ENCODE data around the gene EXOC4.

The EXOC4 gene

GRCh38 chr7:133937786-133938185 is 684.9 kb downstream of the EXOC4 start:
- TF ChIP-seq CTCF (IDR thresholded peaks at IDR 0.05; ENCODE audit: control extremely low read depth, extremely low read depth, low read depth, missing control alignments) = no peak
- no peak for DNase-seq (ENCODE audit: extremely low spot score)
- ChIA-PET CTCF (interaction anchor here (0.9 kb wide), 1 partner anchor 8 kb away, joined by 4 read pairs; no protein-coding TSS in a partner anchor), POLR2A (no interaction called here)

GRCh38 chr7:133940368-133940767 is 687.5 kb downstream of the EXOC4 start:
- TF ChIP-seq CTCF (IDR thresholded peaks at IDR 0.05; ENCODE audit: control extremely low read depth, extremely low read depth, low read depth, missing control alignments) = no peak
- no peak for DNase-seq (ENCODE audit: extremely low spot score)
- ChIA-PET CTCF (no interaction called here), POLR2A (no interaction called here)

DNA sequence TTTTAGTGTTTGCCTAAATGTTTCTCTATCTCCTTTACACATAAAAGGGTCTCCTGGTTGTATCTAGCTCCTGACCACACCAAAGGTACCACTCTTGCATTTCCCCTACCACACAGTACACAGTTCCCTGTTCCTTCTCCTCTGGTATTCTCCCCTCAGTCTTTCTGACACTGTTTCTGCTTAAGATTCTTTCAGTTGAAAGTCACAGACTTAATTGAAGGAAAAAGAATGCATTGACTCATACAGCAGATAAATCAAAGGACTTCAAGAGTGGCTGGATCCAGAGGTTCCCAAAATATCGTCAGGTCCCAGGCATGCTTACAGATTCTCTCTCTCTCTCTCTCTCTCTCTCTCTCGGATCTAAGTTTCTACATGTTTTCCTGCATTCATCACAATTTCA is 688.6 kb downstream of the EXOC4 start:
- POLR2A ChIA-PET = no interaction called here
- no peak for DNase-seq (ENCODE audit: extremely low spot score)
- no peak for TF ChIP-seq CTCF (IDR thresholded peaks at IDR 0.05; ENCODE audit: control extremely low read depth, extremely low read depth, low read depth, missing control alignments)
- CTCF ChIA-PET = no interaction called here

GRCh38 chr7:133945497-133945896 is 692.6 kb downstream of the EXOC4 start:
- CTCF ChIA-PET = interaction anchor here (1.3 to 2.7 kb wide), 2 partner anchors 11 to 36 kb away, joined by 3 to 7 read pairs; no protein-coding TSS in a partner anchor
- POLR2A ChIA-PET = no interaction called here
- no peak for DNase-seq (ENCODE audit: extremely low spot score)
- no peak for TF ChIP-seq CTCF (IDR thresholded peaks at IDR 0.05; ENCODE audit: control extremely low read depth, extremely low read depth, low read depth, missing control alignments)

DNA sequence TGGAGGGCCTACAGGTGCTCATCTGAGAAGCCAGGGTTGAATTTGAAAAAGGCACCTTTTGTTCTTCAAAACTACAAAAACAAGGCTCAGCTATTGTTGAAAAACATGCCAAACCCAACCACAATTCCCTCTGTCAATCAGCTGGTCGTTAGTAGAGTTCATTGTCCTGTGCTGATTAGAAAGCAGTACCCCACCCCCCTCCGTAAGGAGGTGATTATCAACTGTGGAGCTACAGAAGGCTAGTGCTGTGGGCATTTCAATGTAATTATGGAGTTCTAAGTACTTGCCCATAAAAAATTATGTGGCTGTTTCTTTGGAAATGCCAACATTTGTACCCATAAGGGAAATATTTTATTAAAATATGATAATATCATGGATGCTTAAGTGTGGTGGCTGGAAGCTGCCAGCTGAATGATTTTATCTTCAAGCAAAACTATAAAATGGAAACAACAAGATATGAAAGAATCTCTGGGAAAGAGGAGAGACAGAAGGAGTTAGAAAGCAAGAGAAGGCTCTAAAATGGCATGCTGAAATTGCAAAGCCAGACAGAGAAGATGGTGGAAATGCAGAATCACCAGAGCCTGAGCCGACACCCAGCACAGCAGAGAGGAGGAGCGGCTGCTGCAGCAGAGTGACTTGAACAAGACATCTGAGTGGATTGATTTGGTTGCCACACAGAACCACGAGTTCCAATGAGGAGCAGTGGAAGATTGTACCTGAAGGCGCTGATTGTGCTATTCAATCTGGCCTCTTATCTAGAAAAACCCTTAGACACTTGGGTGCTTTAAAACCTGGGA is 694.8 kb downstream of the EXOC4 start:
- DNase-seq (ENCODE audit: extremely low spot score) = no peak
- TF ChIP-seq CTCF (IDR thresholded peaks at IDR 0.05; ENCODE audit: control extremely low read depth, extremely low read depth, low read depth, missing control alignments) = no peak
- ChIA-PET CTCF (interaction anchor here (1.3 kb wide), 1 partner anchor 14 kb away, joined by 3 read pairs; no protein-coding TSS in a partner anchor), POLR2A (no interaction called here)

DNA sequence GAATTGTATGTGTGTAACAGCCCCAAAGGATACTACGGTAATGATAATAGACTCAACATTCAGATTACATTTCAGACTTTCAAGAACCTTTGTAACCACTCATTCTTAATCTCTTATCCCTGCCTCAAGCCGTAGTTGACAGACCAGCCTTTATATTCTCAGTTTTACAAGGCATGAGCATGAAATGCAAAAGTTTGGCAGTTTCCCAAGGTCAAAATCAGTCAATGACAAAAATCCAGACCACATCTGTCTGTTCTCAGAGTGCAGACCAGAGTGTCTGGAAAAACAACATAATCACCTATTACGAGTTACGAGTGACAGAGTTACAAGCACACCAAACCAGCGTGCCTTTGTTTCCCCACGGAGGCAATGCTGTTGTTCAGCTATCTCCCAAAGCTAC is 695.7 kb downstream of the EXOC4 start:
- TF ChIP-seq CTCF (IDR thresholded peaks at IDR 0.05; ENCODE audit: control extremely low read depth, extremely low read depth, low read depth, missing control alignments) = no peak
- ChIA-PET POLR2A (no interaction called here), CTCF (no interaction called here)
- DNase-seq (ENCODE audit: extremely low spot score) = no peak

Data from GM10248 (cell line).